H1 (cell line): Measurements from ENCODE around the gene METTL21C. TPM values are rescaled to one million over a fixed set of nuclear protein-coding genes. Genes with fewer than 3 reads are reported as not detected.

Experiments used
- CTCF ChIA-PET: fragments of 300-600 bp; sonication (Branson Sonifier 250); formaldehyde crosslinking; loops from one replicate; lab custom pipeline; 2021; ENCODE audit not compliant: partially characterized antibody; lab: Charles Lee
- POLR2A ChIA-PET: fragments of 300-600 bp; sonication (Branson Sonifier 250); formaldehyde crosslinking; loops from one replicate; lab custom pipeline; 2021; ENCODE audit warnings: inconsistent platforms; ENCODE audit not compliant: partially characterized antibody; lab: Charles Lee
- DNase-seq, 2 experiments: peaks; one replicate each; pipeline versions ENCODE4 v3.0.0 to v3.0.0-alpha.2; 2010 to 2022; ENCODE audit warnings: low spot score in 2 of 2, low read depth in 1 of 2, mixed read lengths in 1 of 2
- FAIRE-seq: peaks from 2 replicates; lab custom pipeline; 2011; peaks lifted over from hg19 to GRCh38; lab: Jason Lieb, UNC
- H2AFZ ChIP-seq: 2 replicates; pipeline ENCODE4 v1.8.1; 2012; ENCODE audit warnings: low read length, inconsistent platforms
- H2AK5ac ChIP-seq: 2 replicates; pipeline ENCODE4 v1.6.1; 2013; ENCODE audit warnings: low read depth, low read length
- H2BK120ac ChIP-seq: replicated peaks from 2 replicates; pipeline ENCODE3; 2013; ENCODE audit warnings: low read depth, low read length, inconsistent platforms
- H2BK12ac ChIP-seq: 2 replicates; pipeline ENCODE4 v1.6.1; 2013; ENCODE audit warnings: low read depth, low read length
- H2BK15ac ChIP-seq: 2 replicates; pipeline ENCODE4 v1.6.1; 2013; ENCODE audit warnings: low read length
- H2BK20ac ChIP-seq: 2 replicates; pipeline ENCODE4 v1.6.1; 2013; ENCODE audit warnings: low read length
- H2BK5ac ChIP-seq: 2 replicates; pipeline ENCODE4 v1.6.1; 2013; ENCODE audit warnings: low read depth, low read length
- H3K14ac ChIP-seq: 2 replicates; pipeline ENCODE4 v1.6.1; 2013; ENCODE audit warnings: inconsistent platforms; ENCODE audit not compliant: insufficient read length
- H3K18ac ChIP-seq: 2 replicates; pipeline ENCODE4 v1.6.1; 2013; ENCODE audit warnings: low read length; ENCODE audit errors: extremely low read depth
- H3K23ac ChIP-seq: 2 replicates; pipeline ENCODE4 v1.6.1; 2013; ENCODE audit warnings: inconsistent platforms; ENCODE audit not compliant: insufficient read length
- H3K23me2 ChIP-seq: 2 replicates; pipeline ENCODE4 v1.6.1; 2013; ENCODE audit warnings: low read depth, low read length
- H3K27ac ChIP-seq: 2 replicates; pipeline ENCODE4 v1.6.1; 2011; ENCODE audit warnings: low read depth, low read length, inconsistent platforms
- H3K27me3 ChIP-seq, 4 experiments: replicated peaks in 1 of 4; 1 replicate in 1 of 4; 2 replicates in 3 of 4; pipeline versions ENCODE4 v1.6.1 to v1.8.1; 2011 to 2013; ENCODE audit warnings: low read length in 3 of 4, mild to moderate bottlenecking in 3 of 4, inconsistent platforms in 2 of 4, mixed read lengths in 2 of 4, moderate library complexity in 1 of 4; ENCODE audit not compliant: control insufficient read depth in 3 of 4, insufficient read depth in 3 of 4; ENCODE audit errors: extremely low read depth in 1 of 4
- H3K36me3 ChIP-seq, 4 experiments: 2 replicates each; pipeline versions ENCODE4 v1.6.1 to v1.8.1; 2011 to 2013; ENCODE audit warnings: mild to moderate bottlenecking in 4 of 4, low read length in 3 of 4, moderate library complexity in 2 of 4, control low read depth in 1 of 4, inconsistent platforms in 1 of 4; ENCODE audit not compliant: insufficient read depth in 4 of 4, control insufficient read depth in 2 of 4
- H3K4ac ChIP-seq: replicated peaks from 2 replicates; pipeline ENCODE3; 2013; ENCODE audit warnings: low read length, low read depth, mixed read lengths, inconsistent platforms; ENCODE audit not compliant: insufficient read length
- H3K4me1 ChIP-seq, 4 experiments: replicated peaks in 1 of 4; 1 replicate in 1 of 4; 2 replicates in 3 of 4; pipeline versions ENCODE4 v1.6.1 to v1.8.1; 2011 to 2013; ENCODE audit warnings: low read length in 3 of 4, inconsistent platforms in 2 of 4, mixed read lengths in 1 of 4; ENCODE audit not compliant: insufficient read depth in 4 of 4, control insufficient read depth in 3 of 4
- H3K4me2 ChIP-seq, 2 experiments: 2 replicates each; pipeline versions ENCODE4 v1.6.1 to v1.8.1; 2011 to 2013; ENCODE audit warnings: low read depth in 2 of 2, low read length in 2 of 2, control low read depth in 1 of 2, inconsistent platforms in 1 of 2, mild to moderate bottlenecking in 1 of 2; ENCODE audit not compliant: insufficient read depth in 1 of 2
- H3K4me3 ChIP-seq, 4 experiments: fragments of 200-600, 300-600 bp in 1 of 4; sonication (generic), shearing (Covaris generic), sonication (Bioruptor Twin) in 1 of 4; 2 replicates each; pipeline versions ENCODE4 v1.5.1 to v1.8.1; 2011 to 2016; ENCODE audit warnings: low read length in 4 of 4, low read depth in 3 of 4, control low read depth in 2 of 4, inconsistent platforms in 2 of 4, mild to moderate bottlenecking in 2 of 4, mixed read lengths in 1 of 4, moderate library complexity in 1 of 4; ENCODE audit not compliant: insufficient read depth in 2 of 4; ENCODE audit errors: extremely low read depth in 1 of 4
- H3K56ac ChIP-seq: replicated peaks from 2 replicates; pipeline ENCODE3; 2013; ENCODE audit warnings: low read depth, mild to moderate bottlenecking, mixed read lengths, low read length, inconsistent platforms; ENCODE audit not compliant: insufficient read length
- H3K79me1 ChIP-seq: 2 replicates; pipeline ENCODE4 v1.6.1; 2013; ENCODE audit warnings: low read depth, low read length, control low read depth
- H3K79me2 ChIP-seq, 2 experiments: 2 replicates each; pipeline versions ENCODE4 v1.6.1 to v1.8.1; 2012 to 2013; ENCODE audit warnings: low read length in 2 of 2, mild to moderate bottlenecking in 2 of 2, inconsistent platforms in 1 of 2; ENCODE audit not compliant: insufficient read depth in 2 of 2, control insufficient read depth in 1 of 2
- H3K9ac ChIP-seq, 4 experiments: replicated peaks in 1 of 4; 1 replicate in 1 of 4; 2 replicates in 3 of 4; pipeline versions ENCODE4 v1.6.1 to v1.8.1; 2011 to 2013; ENCODE audit warnings: low read depth in 3 of 4, low read length in 3 of 4, control low read depth in 2 of 4, mild to moderate bottlenecking in 2 of 4, moderate library complexity in 2 of 4, inconsistent platforms in 1 of 4; ENCODE audit errors: extremely low read depth in 1 of 4
- H3K9me3 ChIP-seq, 2 experiments: 2 replicates each; pipeline versions ENCODE4 v1.6.1 to v1.8.1; 2012 to 2013; ENCODE audit warnings: mild to moderate bottlenecking in 2 of 2, moderate library complexity in 2 of 2, control low read depth in 1 of 2, inconsistent platforms in 1 of 2, low read depth in 1 of 2, low read length in 1 of 2, mixed read lengths in 1 of 2; ENCODE audit not compliant: insufficient read depth in 2 of 2
- H4K20me1 ChIP-seq, 2 experiments: replicated peaks in 1 of 2; 2 replicates each; pipeline versions ENCODE3 to v1.8.1; 2011 to 2013; ENCODE audit warnings: inconsistent platforms in 2 of 2, low read length in 2 of 2, mild to moderate bottlenecking in 1 of 2; ENCODE audit not compliant: insufficient read depth in 2 of 2, control insufficient read depth in 1 of 2
- H4K5ac ChIP-seq: 2 replicates; pipeline ENCODE4 v1.6.1; 2013; ENCODE audit warnings: low read length, low read depth, mixed read lengths, inconsistent platforms; ENCODE audit not compliant: insufficient read length
- H4K8ac ChIP-seq: 2 replicates; pipeline ENCODE4 v1.8.0; 2013; ENCODE audit warnings: mild to moderate bottlenecking, moderate library complexity, low read length, inconsistent platforms; ENCODE audit not compliant: insufficient read depth; ENCODE audit errors: extremely low read depth
- H4K91ac ChIP-seq: replicated peaks from 2 replicates; pipeline ENCODE3; 2013; ENCODE audit warnings: low read length, mixed read lengths, inconsistent platforms; ENCODE audit not compliant: insufficient read length
- BCL11A ChIP-seq, 2 experiments: IDR thresholded peaks; one replicate each; pipeline ENCODE4 v1.6.1; 2011; ENCODE audit warnings: low read depth in 2 of 2, low read length in 2 of 2, mild to moderate bottlenecking in 2 of 2
- CHD1 ChIP-seq: IDR thresholded peaks from 2 replicates; pipeline ENCODE4 v1.6.1; 2012; ENCODE audit warnings: low read depth, low read length, improper control_type of control experiment
- EGR1 ChIP-seq: IDR thresholded peaks from 2 replicates; pipeline ENCODE4 v1.6.1; 2011; ENCODE audit warnings: low read depth, low read length, borderline replicate concordance
- GTF2F1 ChIP-seq: IDR thresholded peaks from 2 replicates; pipeline ENCODE4 v1.6.1; 2012; ENCODE audit warnings: low read depth, low read length, improper control_type of control experiment, borderline replicate concordance
- HDAC2 ChIP-seq, 2 experiments: fragments of 300-600 bp in 1 of 2; sonication (generic) in 1 of 2; IDR thresholded peaks; 2 replicates each; pipeline ENCODE4 v1.6.1; 2011 to 2012; ENCODE audit warnings: low read depth in 2 of 2, low read length in 2 of 2, mild to moderate bottlenecking in 2 of 2, moderate library complexity in 2 of 2, borderline replicate concordance in 1 of 2, inconsistent platforms in 1 of 2
- HDAC6 ChIP-seq: IDR thresholded peaks from one replicate; pipeline ENCODE4 v1.7.1; 2012; ENCODE audit warnings: low read depth, mild to moderate bottlenecking, inconsistent platforms, low read length, moderate library complexity
- MAFK ChIP-seq: IDR thresholded peaks from 2 replicates; pipeline ENCODE4 v1.6.1; 2012; ENCODE audit warnings: low read depth, mild to moderate bottlenecking, improper control_type of control experiment, low read length
- MAX ChIP-seq: IDR thresholded peaks from 2 replicates; pipeline ENCODE4 v1.6.1; 2012; ENCODE audit warnings: inconsistent platforms
- NANOG ChIP-seq: IDR thresholded peaks from 2 replicates; pipeline ENCODE4 v1.6.1; 2011; ENCODE audit warnings: low read length, low read depth, mild to moderate bottlenecking, inconsistent platforms; ENCODE audit not compliant: insufficient read depth, poor library complexity, severe bottlenecking
- PHF8 ChIP-seq: fragments of 200-600 bp; sonication (generic); conservative IDR thresholded peaks from 2 replicates; pipeline ENCODE4 v1.7.1; 2012; ENCODE audit warnings: low read depth, mild to moderate bottlenecking, inconsistent platforms, low read length, moderate library complexity
- POLR2AphosphoS5 ChIP-seq: IDR thresholded peaks from 2 replicates; pipeline ENCODE4 v1.6.1; 2011; ENCODE audit warnings: low read depth, low read length
- SRF ChIP-seq: IDR thresholded peaks from 2 replicates; pipeline ENCODE4 v1.6.1; 2011; ENCODE audit warnings: mild to moderate bottlenecking, low read depth, low read length, moderate library complexity
- SUZ12 ChIP-seq: fragments of 200-600 bp; sonication (generic); IDR thresholded peaks from 2 replicates; pipeline ENCODE4 v1.6.1; 2012; ENCODE audit warnings: mild to moderate bottlenecking, inconsistent platforms, low read length, moderate library complexity, mixed read lengths
- TCF12 ChIP-seq: IDR thresholded peaks from 2 replicates; pipeline ENCODE4 v1.6.1; 2011; ENCODE audit warnings: low read depth, mild to moderate bottlenecking, low read length
- WGBS, 2 experiments: shearing (Covaris generic) in 1 of 2; methylation state at CpG; one replicate each; pipeline versions ENCODE4 v1.1.6 to v1.1.7; 2013 to 2015; ENCODE audit warnings: low lambda C conversion rate in 2 of 2, mixed read lengths in 2 of 2, inconsistent platforms in 1 of 2, low coverage in 1 of 2, missing lambda C conversion rate in 1 of 2; ENCODE audit not compliant: insufficient replicate concordance in 2 of 2, insufficient coverage in 1 of 2, insufficient read length in 1 of 2; ENCODE audit errors: extremely low coverage in 1 of 2, missing lambda C conversion rate in 1 of 2; 5-methylcytosine and 5-hydroxymethylcytosine counted together
- polyA plus RNA-seq, 7 experiments: library from polyadenylated mRNA; depleted of rRNA in 3 of 7; stranded (reverse) in 5 of 7; unstranded in 2 of 7; fragments of >200 nt in 5 of 7; fragments of 200-250 nt in 2 of 7; gene quantifications; 1 replicate in 5 of 7; 2 replicates in 1 of 7; 4 replicates in 1 of 7; pipeline versions ENCODE4 v1.2.1 to v1.2.3, GENCODE V29; 2011 to 2013; ENCODE audit warnings: missing spikeins in 2 of 7, mixed read lengths in 2 of 7
- total RNA-seq: library from RNA; stranded (reverse); fragmentation: NEBNext Ultra II Directional; extraction: Animal tissue kit (Norgen Biotek cat#: 25700); gene quantifications from 2 replicates; pipeline ENCODE4 v1.2.1, GENCODE V29; 2021

The METTL21C gene
- total and polyA plus RNA-seq, 2 of the 8 experiments (the other 6 are each of a cell fraction or from before 2014, with no cell fraction given): not detected

- Histone ChIP-seq H3K9me3 (no peaks in the 10 kb centered on the region), H2AFZ (no peak overlapping the region), H2AK5ac (no peak overlapping the region), H3K18ac (no peak overlapping the region), H2BK120ac (no peak overlapping the region), H3K79me2 (no peaks in the 10 kb centered on the region), H3K23me2 (no peaks in the 10 kb centered on the region), H4K8ac (no peak overlapping the region), H3K56ac (no peak overlapping the region), H4K91ac (no peak overlapping the region), H2BK15ac (no peak overlapping the region), H2BK5ac (no peak overlapping the region), H3K4me1 (no peaks in the 10 kb centered on the region), H4K5ac (no peak overlapping the region), H3K27me3 (no peaks in the 10 kb centered on the region), H3K4me3 (no peak overlapping the region), H4K20me1 (no peaks in the 10 kb centered on the region), H2BK12ac (no peak overlapping the region), H3K4me2 (no peak overlapping the region), H3K23ac (no peak overlapping the region), H3K79me1 (no peaks in the 10 kb centered on the region), H2BK20ac (no peak overlapping the region), H3K14ac (no peak overlapping the region), H3K36me3 (peaks cover 12 to 96% (median 43%) of the 10 kb centered on the region in 4 experiments), H3K27ac (no peak overlapping the region), H3K4ac (no peak overlapping the region), H3K9ac (no peak overlapping the region)
- POLR2A ChIA-PET: interaction anchor here (3.1 kb wide), 1 partner anchor 11 kb away, joined by 10 read pairs; no protein-coding TSS in a partner anchor
- DNase-seq (no peak), FAIRE-seq (no peak)
- CTCF ChIA-PET: interaction anchor here (0.9 to 1.3 kb wide), 2 partner anchors 12 to 17 kb away, joined by 3 read pairs; no protein-coding TSS in a partner anchor
- WGBS, 2 experiments: 96% methylated on average over 6 of the region's 6 CpGs; no CpG with 5 or more reads in 1 of the 2 experiments
- TF ChIP-seq EGR1: no peak
- no peak for TF ChIP-seq SUZ12
- no peak for TF ChIP-seq MAX
- TF ChIP-seq NANOG: no peak
- no peak for TF ChIP-seq GTF2F1
- no peak for TF ChIP-seq PHF8
- TF ChIP-seq BCL11A (IDR thresholded peaks at IDR 0.05; ENCODE audit: low read depth in 2 of 2, low read length in 2 of 2): no peak
- no peak for TF ChIP-seq MAFK
- TF ChIP-seq TCF12: no peak
- TF ChIP-seq CHD1: no peak
- no peak for TF ChIP-seq HDAC2 (IDR thresholded peaks at IDR 0.05; ENCODE audit: borderline replicate concordance in 1 of 2, low read depth in 2 of 2, low read length in 2 of 2)
- TF ChIP-seq SRF: no peak
- no peak for TF ChIP-seq HDAC6
- no peak for TF ChIP-seq POLR2AphosphoS5
These were observed 52.4 kb downstream of the METTL21C start for GRCh38 chr13:102642475-102642874.
